Endometrial microvascular endothelial cells (primary cell): ENCODE results near the gene PHTF2. TPM values are rescaled to one million over a fixed set of nuclear protein-coding genes. Genes with fewer than 3 reads are reported as not detected.
"Not testable (repeated sequence)": the region's sequence is repeated elsewhere in the genome, so short reads cannot be mapped to it uniquely, and the experiment has no call there.

Experiments
- in situ Hi-C: cut with HindIII; loops from 2 replicates; pipeline ENCODE4 v1.10.0; 2017; ENCODE audit warnings: low sequenced_read_pairs, low pct_unique_long_range_greater_than_20kb; ENCODE audit errors: inconsistent ontology term
- total RNA-seq: library from RNA; depleted of rRNA; stranded (reverse); fragments of >200 nt; gene quantifications from one replicate; pipeline ENCODE4 v1.2.3, GENCODE V29; 2015; ENCODE audit errors: inconsistent ontology term

Gene PHTF2
- total RNA-seq, 1 donor from 2014 or later, result 18.6 TPM

- in situ Hi-C loops, result no loop called here
Observed at GRCh38 chr7:77859343-77859742, 60.8 kb downstream of the PHTF2 start.

GRCh38 chr7:77862691-77863090 is 64.1 kb downstream of the PHTF2 start:
- in situ Hi-C loops, result no loop called here

GRCh38 chr7:77863860-77864259 is 65.3 kb downstream of the PHTF2 start:
- in situ Hi-C loops, result no loop called here

GRCh38 chr7:77866370-77866769 is 67.8 kb downstream of the PHTF2 start:
- in situ Hi-C loops, result no loop called here

- in situ Hi-C loops, result no loop called here
Observed at GRCh38 chr7:77866786-77867536, 68.4 kb downstream of the PHTF2 start.

- in situ Hi-C loops, result no loop called here
Observed at GRCh38 chr7:77867537-77867865, 68.9 kb downstream of the PHTF2 start.

- in situ Hi-C loops, result not testable (repeated sequence)
Observed at GRCh38 chr7:77872256-77872655, 73.7 kb downstream of the PHTF2 start.

- in situ Hi-C loops, result not testable (repeated sequence)
Observed at GRCh38 chr7:77873416-77874327, 75.1 kb downstream of the PHTF2 start.

GRCh38 chr7:77877791-77878190 is 79.2 kb downstream of the PHTF2 start:
- in situ Hi-C loops, result no loop called here

GRCh38 chr7:77878500-77878899 is 79.9 kb downstream of the PHTF2 start:
- in situ Hi-C loops, result no loop called here

- in situ Hi-C loops, result no loop called here
Observed at GRCh38 chr7:77879272-77879671, 80.7 kb downstream of the PHTF2 start.

GRCh38 chr7:77881871-77882270 is 83.3 kb downstream of the PHTF2 start:
- in situ Hi-C loops, result no loop called here

GRCh38 chr7:77885155-77885554 is 86.6 kb downstream of the PHTF2 start:
- in situ Hi-C loops, result no loop called here

- in situ Hi-C loops, result no loop called here
Observed at GRCh38 chr7:77887567-77887966, 89.0 kb downstream of the PHTF2 start.

- in situ Hi-C loops, result no loop called here
Observed at GRCh38 chr7:77888998-77889397, 90.4 kb downstream of the PHTF2 start.

- in situ Hi-C loops, result no loop called here
Observed at GRCh38 chr7:77893813-77894212, 95.2 kb downstream of the PHTF2 start.

- in situ Hi-C loops, result no loop called here
Observed at GRCh38 chr7:77894574-77895091, 96.1 kb downstream of the PHTF2 start.

GRCh38 chr7:77895905-77896304 is 97.3 kb downstream of the PHTF2 start:
- in situ Hi-C loops, result no loop called here

- in situ Hi-C loops, result no loop called here
Observed at GRCh38 chr7:77897004-77897547, 98.5 kb downstream of the PHTF2 start.

- in situ Hi-C loops, result no loop called here
Observed at GRCh38 chr7:77899516-77899915, 100.9 kb downstream of the PHTF2 start.
